Large intestine (tissue), 3 donors: Measurements from ENCODE around the gene PDE5A. TPM values are rescaled to one million over a fixed set of nuclear protein-coding genes. Genes with fewer than 3 reads are reported as not detected.

ENCODE experiments used
- DNase-seq, 2 donors: peaks; one replicate each; pipeline versions ENCODE4 v3.0.0 to v3.0.0-alpha.2; 2013
- H3K27ac ChIP-seq: one replicate; pipeline ENCODE4 v1.5.1; 2013; ENCODE audit warnings: low read length
- H3K27me3 ChIP-seq: 2 replicates; pipeline ENCODE4 v1.6.1; 2013; ENCODE audit warnings: low read length; ENCODE audit not compliant: control insufficient read depth, insufficient read depth
- H3K36me3 ChIP-seq: 2 replicates; pipeline ENCODE4 v1.6.1; 2013; ENCODE audit warnings: low read length; ENCODE audit not compliant: control insufficient read depth, insufficient read depth
- H3K4me1 ChIP-seq: one replicate; pipeline ENCODE4 v1.6.1; 2013; ENCODE audit warnings: low read length; ENCODE audit not compliant: control insufficient read depth, insufficient read depth
- H3K4me3 ChIP-seq: one replicate; pipeline ENCODE4 v1.5.1; 2013; ENCODE audit warnings: low read length
- H3K9me3 ChIP-seq: one replicate; pipeline ENCODE4 v1.6.1; 2013; ENCODE audit warnings: mild to moderate bottlenecking, low read depth, low read length, moderate library complexity; ENCODE audit not compliant: control insufficient read depth
- WGBS: methylation state at CpG from one replicate; pipeline ENCODE4 v1.1.5; 2013; ENCODE audit warnings: low lambda C conversion rate; ENCODE audit not compliant: insufficient coverage; 5-methylcytosine and 5-hydroxymethylcytosine counted together
- polyA plus RNA-seq: library from polyadenylated mRNA; unstranded; fragments of 120-200 nt; gene quantifications from one replicate; pipeline ENCODE4 v1.2.1, GENCODE V29; 2013

PDE5A gene
- polyA plus RNA-seq, 1 donor, result 25.0 TPM

DNA sequence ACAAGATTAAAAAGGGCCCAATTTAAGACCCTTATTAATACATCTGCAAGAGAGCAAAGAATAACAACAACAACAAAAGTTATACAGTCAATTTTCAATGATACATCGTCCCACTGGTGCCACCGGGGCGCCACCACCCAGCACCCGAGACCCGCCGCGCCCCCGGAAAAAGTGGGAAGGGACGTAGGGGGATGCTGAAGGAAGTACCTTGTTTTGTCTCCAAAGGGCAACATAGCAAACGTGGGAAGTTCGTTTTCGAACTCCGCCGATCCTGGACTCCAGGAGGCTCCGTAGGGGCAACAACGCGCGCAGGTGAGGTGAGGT is 1.7 kb downstream of the PDE5A start:
- Histone ChIP-seq H3K27ac (peak overlapping the region; percentile 61), H3K9me3 (peaks cover 3% of the 10 kb centered on the region), H3K4me3 (peak overlapping the region; percentile 93), H3K27me3 (no peaks in the 10 kb centered on the region), H3K36me3 (no peaks in the 10 kb centered on the region), H3K4me1 (peaks cover 18% of the 10 kb centered on the region)
- WGBS, result no CpG with 5 or more reads among the region's 18 CpGs
- DNase-seq, result no peak

GRCh38 chr4:119626420-119626819 is 2.2 kb downstream of the PDE5A start:
- Histone ChIP-seq H3K36me3 (no peaks in the 10 kb centered on the region), H3K27me3 (no peaks in the 10 kb centered on the region), H3K4me1 (peaks cover 18% of the 10 kb centered on the region), H3K27ac (no peak overlapping the region), H3K9me3 (peaks cover 3% of the 10 kb centered on the region), H3K4me3 (peak overlapping the region; percentile 93)
- 83% methylated on average over 4 of the region's 11 CpGs for WGBS
- DNase-seq, result peak in 1 of 2 donors; percentile 3

DNA sequence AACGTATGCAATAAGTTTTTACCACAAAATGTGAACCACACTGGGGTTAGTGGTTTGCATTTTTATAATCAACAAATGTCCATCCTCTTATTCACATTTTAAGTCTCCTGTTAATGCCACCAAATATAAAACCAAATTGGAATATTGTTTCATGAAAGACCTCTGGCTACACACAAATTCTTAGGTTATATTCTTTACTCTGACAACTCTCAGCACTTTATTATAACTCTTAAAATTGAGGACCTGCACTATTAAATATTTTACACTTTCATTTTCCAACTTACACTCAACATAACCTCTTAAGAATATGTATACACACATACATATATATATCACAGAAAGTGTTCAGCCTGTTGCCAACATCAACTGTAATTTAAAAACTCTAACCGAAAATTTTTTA is 2.8 kb downstream of the PDE5A start:
- no peak for DNase-seq
- 87% methylated on average over 2 of the region's 2 CpGs for whole genome bisulfite sequencing
- H3K9me3 ChIP-seq, result peaks cover 3% of the 10 kb centered on the region
- peak overlapping the region; percentile 93 for H3K4me3 ChIP-seq
- peaks cover 18% of the 10 kb centered on the region for H3K4me1 ChIP-seq
- no peak overlapping the region for H3K27ac ChIP-seq
- H3K27me3 ChIP-seq, result no peaks in the 10 kb centered on the region
- no peaks in the 10 kb centered on the region for H3K36me3 ChIP-seq

DNA sequence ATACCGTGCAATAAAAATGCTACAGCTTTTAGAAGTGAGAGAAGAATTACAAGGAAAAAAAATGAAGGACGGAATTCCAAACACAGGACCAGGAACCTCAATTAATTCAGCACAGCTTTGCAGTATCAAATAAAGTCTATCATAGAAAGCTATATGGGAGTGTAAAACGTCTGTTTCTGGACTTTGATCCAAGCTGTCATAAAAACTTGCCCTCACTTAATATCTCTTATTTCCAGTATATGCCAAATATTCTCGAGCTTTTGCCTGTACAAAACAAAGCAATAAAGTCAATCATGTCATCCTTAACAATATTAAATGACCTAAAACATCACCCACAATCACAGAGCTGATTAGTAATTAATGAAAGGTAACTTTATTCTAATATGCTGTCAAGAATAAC is 4.2 kb downstream of the PDE5A start:
- 60% methylated on average over 1 of the region's 4 CpGs for WGBS
- Histone ChIP-seq H3K9me3 (peaks cover 3% of the 10 kb centered on the region), H3K27me3 (no peaks in the 10 kb centered on the region), H3K4me3 (no peak overlapping the region), H3K36me3 (no peaks in the 10 kb centered on the region), H3K4me1 (peaks cover 17% of the 10 kb centered on the region), H3K27ac (peak overlapping the region; percentile 34)
- DNase-seq, result peak; percentile 21 to 81

DNA sequence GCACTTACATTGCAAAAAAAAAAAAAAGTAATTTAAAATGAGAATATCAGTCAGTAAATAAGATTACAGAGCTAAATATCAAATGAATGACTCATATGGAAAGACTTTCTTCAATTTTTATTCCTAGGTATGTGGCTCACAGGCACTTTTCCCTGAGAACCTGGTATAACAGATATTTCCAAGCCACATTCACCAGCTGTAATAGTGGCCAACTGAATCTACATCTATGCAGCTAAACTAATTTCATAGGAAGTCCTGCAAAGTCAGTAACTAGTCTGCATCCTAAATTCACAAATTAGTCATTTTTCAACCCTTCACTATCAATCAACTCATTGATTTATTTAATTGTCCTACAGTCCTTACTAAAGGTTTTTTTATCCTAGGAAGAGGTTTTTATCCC is 5.6 kb downstream of the PDE5A start:
- Histone ChIP-seq H3K27ac (no peak overlapping the region), H3K27me3 (no peaks in the 10 kb centered on the region), H3K4me3 (no peak overlapping the region), H3K9me3 (peaks cover 3% of the 10 kb centered on the region), H3K36me3 (no peaks in the 10 kb centered on the region), H3K4me1 (peaks cover 13% of the 10 kb centered on the region)
- no peak for DNase-seq

DNA sequence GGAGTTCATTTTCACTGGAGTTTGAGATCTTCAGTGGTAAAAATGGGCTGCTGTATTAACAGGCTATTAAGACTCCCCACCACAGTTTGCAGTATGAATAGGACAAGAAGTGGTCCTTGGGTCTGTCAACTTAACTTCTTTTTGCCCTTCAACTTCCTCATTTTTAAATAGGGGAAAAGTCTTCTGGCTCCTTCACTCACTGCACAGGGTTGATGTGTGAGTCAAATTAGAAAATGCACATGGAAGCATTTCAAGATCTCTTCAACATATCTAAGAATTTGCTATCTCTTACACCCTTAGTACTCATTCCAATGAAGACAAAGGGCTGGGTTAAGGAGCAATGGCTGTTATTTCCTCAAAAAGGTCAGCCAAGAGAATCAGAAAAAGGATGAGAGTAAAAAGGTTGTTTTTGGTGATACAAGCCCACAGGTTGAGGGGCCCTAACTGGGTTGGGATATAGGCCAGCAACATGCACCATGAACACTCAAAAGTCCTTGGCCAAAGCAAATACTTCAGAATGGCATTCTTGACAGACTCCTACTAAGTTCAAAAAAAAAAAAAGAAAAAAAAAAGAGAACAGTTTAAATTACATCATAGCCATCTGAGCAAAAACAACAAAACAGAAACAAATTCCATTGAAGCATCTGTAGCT is 13.4 kb downstream of the PDE5A start:
- no peak for DNase-seq
- no peak overlapping the region for H3K27ac ChIP-seq
- no peak overlapping the region for H3K4me3 ChIP-seq
- H3K9me3 ChIP-seq, result no peaks in the 10 kb centered on the region
- H3K4me1 ChIP-seq, result no peaks in the 10 kb centered on the region
- peaks cover 3% of the 10 kb centered on the region for H3K36me3 ChIP-seq
- H3K27me3 ChIP-seq, result no peaks in the 10 kb centered on the region

DNA sequence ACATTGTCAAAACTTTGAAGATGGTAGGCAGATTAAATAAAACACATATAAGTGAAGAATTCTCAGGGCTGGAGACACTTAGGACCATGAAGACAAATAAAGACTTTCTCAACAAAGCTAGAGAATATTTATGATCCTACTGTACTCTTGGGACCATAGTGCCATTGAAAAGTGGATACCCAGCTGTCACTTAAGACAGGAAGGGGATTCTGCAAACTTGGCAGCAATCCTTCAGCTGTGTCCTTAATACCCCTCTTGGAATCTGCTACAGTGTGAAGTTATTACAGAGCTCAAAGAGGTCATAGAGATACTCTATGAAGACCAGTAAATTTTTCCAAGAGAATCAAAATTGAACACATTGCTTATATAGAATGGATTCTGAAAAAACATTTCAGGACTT is 24.3 kb downstream of the PDE5A start:
- Histone ChIP-seq H3K4me3 (no peak overlapping the region), H3K27me3 (no peaks in the 10 kb centered on the region), H3K27ac (no peak overlapping the region), H3K36me3 (peaks cover 9% of the 10 kb centered on the region), H3K4me1 (no peaks in the 10 kb centered on the region), H3K9me3 (peaks cover under 1% of the 10 kb centered on the region)
- DNase-seq, result no peak

- 91% methylated on average over 1 of the region's 1 CpG for WGBS
- H3K27ac ChIP-seq, result no peak overlapping the region
- DNase-seq, result no peak
Measured at GRCh38 chr4:119602366-119602765, 26.2 kb downstream of the PDE5A start.

DNA sequence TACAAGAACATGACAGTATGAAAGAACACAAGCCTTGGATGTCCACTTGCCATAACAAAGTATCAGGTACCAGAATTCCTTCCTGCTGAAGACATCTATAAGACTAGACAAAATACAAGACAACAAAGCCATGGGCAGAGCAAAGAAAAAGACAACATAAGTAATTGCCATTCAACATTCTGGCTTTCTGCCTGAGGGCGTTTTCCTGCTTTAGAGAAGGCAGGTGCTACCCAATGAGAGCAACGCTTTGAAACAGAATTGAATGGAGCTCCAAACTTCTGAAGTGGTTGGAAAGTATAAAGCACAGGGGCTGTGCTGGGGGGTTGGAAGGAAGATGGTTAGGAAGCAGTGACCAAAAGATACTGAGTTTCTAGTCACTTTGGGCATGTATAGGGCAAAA is 30.1 kb downstream of the PDE5A start:
- Histone ChIP-seq H3K4me1 (no peaks in the 10 kb centered on the region), H3K9me3 (peaks cover 7% of the 10 kb centered on the region), H3K4me3 (no peak overlapping the region), H3K27ac (no peak overlapping the region), H3K27me3 (no peaks in the 10 kb centered on the region), H3K36me3 (peaks cover 17% of the 10 kb centered on the region)
- 100% methylated on average over 1 of the region's 2 CpGs for WGBS
- DNase-seq, result no peak

More at GRCh38 chr4:119602366-119602765, 26.2 kb downstream of the PDE5A start:
- no peaks in the 10 kb centered on the region for H3K4me1 ChIP-seq
- H3K4me3 ChIP-seq, result no peak overlapping the region
- H3K9me3 ChIP-seq, result peaks cover 7% of the 10 kb centered on the region
- H3K36me3 ChIP-seq, result peaks cover 13% of the 10 kb centered on the region
- H3K27me3 ChIP-seq, result no peaks in the 10 kb centered on the region

GRCh38 chr4:119597377-119597776 is 31.2 kb downstream of the PDE5A start:
- Histone ChIP-seq H3K27ac (no peak overlapping the region), H3K4me3 (no peak overlapping the region), H3K4me1 (no peaks in the 10 kb centered on the region), H3K36me3 (peaks cover 17% of the 10 kb centered on the region), H3K9me3 (peaks cover 7% of the 10 kb centered on the region), H3K27me3 (no peaks in the 10 kb centered on the region)
- WGBS, result no CpG with 5 or more reads among the region's 3 CpGs
- no peak for DNase-seq

- WGBS, result 90% methylated on average over 2 of the region's 5 CpGs
- Histone ChIP-seq H3K36me3 (peaks cover 11% of the 10 kb centered on the region), H3K4me3 (no peak overlapping the region), H3K27ac (no peak overlapping the region), H3K27me3 (no peaks in the 10 kb centered on the region), H3K9me3 (peaks cover 1% of the 10 kb centered on the region), H3K4me1 (no peaks in the 10 kb centered on the region)
- DNase-seq, result no peak
Measured at GRCh38 chr4:119593698-119594097, 34.9 kb downstream of the PDE5A start.
